Upper lobe of left lung (tissue), 6 donors: ENCODE data around the gene SPINK5. TPM values are rescaled to one million over a fixed set of nuclear protein-coding genes. Genes with fewer than 3 reads are reported as not detected.

Source experiments
- ATAC-seq, 2 donors: fragments of 200-7000 bp; cut with Tn5 transposase; one replicate each; pipeline ENCODE4 v1.9.1; 2022; ENCODE audit warnings: mild to moderate bottlenecking in 2 of 2, moderate library complexity in 2 of 2; ENCODE audit not compliant: low FRiP score in 2 of 2
- DNase-seq, 2 donors: peaks; one replicate each; pipeline ENCODE4 v3.0.0-alpha.2; 2019 to 2020
- H3K27ac ChIP-seq, 4 donors: fragments of 200-600 bp; sonication (generic); one replicate each; pipeline ENCODE4 v1.5.1; 2016 to 2019
- H3K27me3 ChIP-seq, 4 donors: fragments of 200-600 bp; sonication (generic); one replicate each; pipeline ENCODE4 v1.5.1; 2017 to 2019
- H3K36me3 ChIP-seq, 4 donors: fragments of 200-600 bp; sonication (generic); one replicate each; pipeline ENCODE4 v1.5.1; 2016 to 2019
- H3K4me1 ChIP-seq, 4 donors: fragments of 200-600 bp; sonication (generic); one replicate each; pipeline ENCODE4 v1.5.1; 2018 to 2019
- H3K4me3 ChIP-seq, 4 donors: fragments of 200-600 bp; sonication (generic); one replicate each; pipeline ENCODE4 v1.5.1; 2017 to 2019; ENCODE audit warnings: mild to moderate bottlenecking in 2 of 4, moderate library complexity in 1 of 4
- H3K9me3 ChIP-seq, 4 donors: fragments of 200-600 bp; sonication (generic); one replicate each; pipeline ENCODE4 v1.5.1; 2018 to 2019
- CTCF ChIP-seq, 6 experiments: fragments of 450-650 bp in 4 of 6; fragments of 200-600 bp in 2 of 6; sonication (generic) in 2 of 6; IDR thresholded peaks; one replicate each; pipeline ENCODE4 v1.5.1; 2016 to 2019; ENCODE audit warnings: antibody characterized with exemption in 6 of 6
- EP300 ChIP-seq, 4 donors: sonication (generic); formaldehyde crosslinking; IDR thresholded peaks; one replicate each; pipeline ENCODE4 v1.5.1; 2017; ENCODE audit warnings: antibody characterized with exemption in 4 of 4, control low read depth in 2 of 4
- POLR2A ChIP-seq, 4 donors: fragments of 450-650 bp; IDR thresholded peaks; one replicate each; pipeline ENCODE4 v1.5.1; 2016 to 2017; ENCODE audit warnings: antibody characterized with exemption in 4 of 4, mild to moderate bottlenecking in 2 of 4
- POLR2AphosphoS5 ChIP-seq, 2 donors: sonication (generic); formaldehyde crosslinking; IDR thresholded peaks; one replicate each; pipeline ENCODE4 v1.5.1; 2017; ENCODE audit warnings: antibody characterized with exemption in 2 of 2
- WGBS, 2 donors: methylation state at CpG; one replicate each; pipeline ENCODE4 v1.1.5; 2017 to 2018; 5-methylcytosine and 5-hydroxymethylcytosine counted together
- total RNA-seq, 6 donors: library from RNA; depleted of rRNA in 4 of 6; stranded (reverse); fragments of >200 nt in 4 of 6; gene quantifications; one replicate each; pipeline versions ENCODE4 v1.1.0 to v1.2.1, GENCODE V29; 2016 to 2021
- donor health status: DM: no; HTN: no; CAD: no; lungs with moderate emphysema.
- donor health status: DM: no; HTN: yes; CAD: no; lungs with severe emphysema.

SPINK5 gene
- total RNA-seq, 6 donors from 2014 or later = 0.91 to 6.2 (median 2.7) TPM

DNA sequence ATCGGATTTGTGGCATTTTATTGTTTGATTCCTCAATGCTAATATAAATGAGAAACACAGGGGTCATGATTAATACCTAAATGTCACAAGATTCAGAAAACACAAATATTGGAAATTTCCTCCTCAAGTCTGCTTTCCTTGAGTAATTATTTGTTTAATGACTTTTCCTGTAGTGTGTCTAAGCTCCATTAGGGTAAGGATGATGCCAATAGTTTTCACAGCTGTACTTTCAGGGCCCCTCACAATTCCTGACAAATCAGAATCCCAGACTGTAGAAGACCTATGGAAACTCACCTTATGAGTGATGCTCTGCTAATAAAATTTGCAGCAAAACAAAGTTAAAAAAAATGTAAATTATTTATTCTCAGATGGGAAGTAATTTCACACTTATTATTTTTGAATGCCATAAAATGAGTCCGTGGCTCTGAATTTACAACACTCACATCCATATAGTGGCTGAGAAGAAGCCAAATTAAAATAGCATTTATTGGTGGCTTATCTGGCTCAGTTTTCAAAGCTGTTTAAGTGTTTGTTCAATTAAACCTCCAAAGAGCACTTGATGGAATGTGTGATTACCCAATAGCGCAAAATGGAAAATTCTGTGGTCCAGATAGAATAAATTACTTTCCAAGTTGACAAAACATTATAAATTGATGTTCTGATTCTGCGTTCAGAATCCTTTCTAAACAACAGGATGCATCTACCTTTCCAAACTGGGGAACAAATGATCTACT, 102.9 kb downstream of the SPINK5 start:
- Histone ChIP-seq H3K36me3 (no peaks in the 10 kb centered on the region), H3K4me3 (no peak overlapping the region), H3K27ac (peak overlapping the region in 1 of 4 donors; percentile 4), H3K4me1 (peaks cover 0 to 5% (median 2%) of the 10 kb centered on the region in 4 donors), H3K27me3 (no peaks in the 10 kb centered on the region), H3K9me3 (no peaks in the 10 kb centered on the region)
- 63 to 71% methylated on average over 4 of the region's 4 CpGs for WGBS, 2 donors
- TF ChIP-seq POLR2AphosphoS5 (IDR thresholded peaks at IDR 0.05) (no peak), EP300 (IDR thresholded peaks at IDR 0.05) (peak in 1 of 4 donors; percentile 6)
- no peak for DNase-seq
- ATAC-seq = no peak

- no peak for ATAC-seq
- H3K36me3 ChIP-seq = no peaks in the 10 kb centered on the region
- no peak within 1 kb of the TSS for H3K27ac ChIP-seq
- no peaks in the 10 kb centered on the region for H3K9me3 ChIP-seq
- no peak within 1 kb of the TSS for H3K4me3 ChIP-seq
- 94 to 95% methylated on average over 1 of the region's 1 CpG for WGBS, 2 donors
- no peak for TF ChIP-seq POLR2A (IDR thresholded peaks at IDR 0.05)
- no peak for TF ChIP-seq POLR2AphosphoS5 (IDR thresholded peaks at IDR 0.05)
- no peak for TF ChIP-seq CTCF (IDR thresholded peaks at IDR 0.05)
- no peak for TF ChIP-seq EP300 (IDR thresholded peaks at IDR 0.05)
- peaks cover 0 to 5% (median 2%) of the 10 kb centered on the region in 4 donors for H3K4me1 ChIP-seq
- DNase-seq = no peak
- no peaks in the 10 kb centered on the region for H3K27me3 ChIP-seq
These were observed 104.5 kb downstream of the SPINK5 start, which contains the start of gene SPINK14 for GRCh38 chr5:148168246-148168645. Gene SPINK14, plus strand, starts transcription at chr5:148168546. Its CDS starts 1,187 bp downstream, at chr5:148169733.

- H3K4me1 ChIP-seq = no peaks in the 10 kb centered on the region
- no peak overlapping the region for H3K4me3 ChIP-seq
- H3K27ac ChIP-seq = no peak overlapping the region
- DNase-seq (no peak), ATAC-seq (no peak)
- no peaks in the 10 kb centered on the region for H3K9me3 ChIP-seq
- TF ChIP-seq EP300 (IDR thresholded peaks at IDR 0.05) (no peak), CTCF (IDR thresholded peaks at IDR 0.05) (no peak), POLR2AphosphoS5 (IDR thresholded peaks at IDR 0.05) (no peak), POLR2A (IDR thresholded peaks at IDR 0.05) (no peak)
- WGBS, 2 donors = 77 to 82% methylated on average over 2 of the region's 2 CpGs
- no peaks in the 10 kb centered on the region for H3K27me3 ChIP-seq
- H3K36me3 ChIP-seq = no peaks in the 10 kb centered on the region
These were observed 108.6 kb downstream of the SPINK5 start for GRCh38 chr5:148172377-148172776.

DNA sequence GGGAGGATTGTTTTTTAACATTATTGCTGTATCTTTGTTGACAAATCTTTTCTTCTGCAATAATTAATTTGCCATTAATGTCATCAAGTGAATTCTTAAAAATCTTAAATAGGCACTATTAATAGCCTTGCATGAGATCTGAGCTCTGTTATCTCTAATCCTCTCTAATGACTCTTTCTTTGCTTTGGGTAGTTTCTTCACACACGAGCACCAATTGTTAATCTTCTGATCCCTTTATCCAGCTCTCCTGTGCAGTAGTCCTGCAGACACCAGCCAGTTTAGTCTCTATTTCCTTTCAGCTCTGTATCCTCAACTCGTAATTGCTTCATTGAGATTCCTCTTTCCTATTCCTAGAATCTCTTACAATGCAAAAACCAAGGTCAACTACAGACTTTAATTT, 112.7 kb downstream of the SPINK5 start:
- Histone ChIP-seq H3K4me3 (no peak overlapping the region), H3K4me1 (no peaks in the 10 kb centered on the region), H3K27me3 (no peaks in the 10 kb centered on the region), H3K36me3 (no peaks in the 10 kb centered on the region), H3K27ac (no peak overlapping the region), H3K9me3 (no peaks in the 10 kb centered on the region)
- 49 to 58% methylated on average over 2 of the region's 2 CpGs for WGBS, 2 donors
- ATAC-seq (no peak), DNase-seq (no peak)
- TF ChIP-seq CTCF (IDR thresholded peaks at IDR 0.05) (no peak), EP300 (IDR thresholded peaks at IDR 0.05) (no peak), POLR2A (IDR thresholded peaks at IDR 0.05) (no peak), POLR2AphosphoS5 (IDR thresholded peaks at IDR 0.05) (no peak)

GRCh38 chr5:148177207-148177606, 113.4 kb downstream of the SPINK5 start:
- Histone ChIP-seq H3K4me1 (no peaks in the 10 kb centered on the region), H3K27ac (no peak overlapping the region), H3K4me3 (no peak overlapping the region), H3K9me3 (no peaks in the 10 kb centered on the region), H3K27me3 (no peaks in the 10 kb centered on the region), H3K36me3 (no peaks in the 10 kb centered on the region)
- DNase-seq (no peak), ATAC-seq (peak in 1 of 2 donors; percentile 29)
- TF ChIP-seq EP300 (IDR thresholded peaks at IDR 0.05) (no peak), POLR2AphosphoS5 (IDR thresholded peaks at IDR 0.05) (no peak), POLR2A (IDR thresholded peaks at IDR 0.05) (no peak), CTCF (IDR thresholded peaks at IDR 0.05) (no peak)
- 58 to 60% methylated on average over 1 of the region's 1 CpG for WGBS, 2 donors
